HG02885 (cell line): ENCODE measurements around the gene PHC1.
"Not testable (repeated sequence)": the region's sequence is repeated elsewhere in the genome, so short reads cannot be mapped to it uniquely, and the experiment has no call there.

Source experiments
- ATAC-seq: cut with Tn5 transposase; IDR thresholded peaks from one replicate; pipeline ENCODE4 v1.9.1; 2021; ENCODE audit warnings: mild to moderate bottlenecking; ENCODE audit not compliant: unreplicated experiment, poor library complexity

Gene PHC1

GRCh38 chr12:8914033-8914715 lies at the start of gene PHC1:
Gene PHC1 (plus strand): TSS chr12:8914509. CDS start chr12:8917678, 3,169 bp downstream.
- peak; percentile 75 for ATAC-seq

- no peak for ATAC-seq
Measured at GRCh38 chr12:8866429-8866828, 47.9 kb upstream of the PHC1 start.

- ATAC-seq: no peak
Measured at GRCh38 chr12:8867009-8867408, 47.3 kb upstream of the PHC1 start.

GRCh38 chr12:8867786-8868185 lies 46.5 kb upstream of the PHC1 start:
- ATAC-seq: no peak

- no peak for ATAC-seq
Measured at GRCh38 chr12:8870586-8870985, 43.7 kb upstream of the PHC1 start.

GRCh38 chr12:8871068-8871467 lies 43.2 kb upstream of the PHC1 start:
- ATAC-seq: no peak

GRCh38 chr12:8876887-8877286 lies 37.4 kb upstream of the PHC1 start:
- ATAC-seq: no peak

- no peak for ATAC-seq
Measured at GRCh38 chr12:8886502-8887284, 27.6 kb upstream of the PHC1 start.

GRCh38 chr12:8887285-8887715 lies 27.0 kb upstream of the PHC1 start:
- ATAC-seq: no peak

GRCh38 chr12:8890313-8891085 lies 23.8 kb upstream of the PHC1 start:
- ATAC-seq: no peak

- no peak for ATAC-seq
Measured at GRCh38 chr12:8891976-8892375, 22.3 kb upstream of the PHC1 start.

- ATAC-seq: no peak
Measured at GRCh38 chr12:8894378-8894777, 19.9 kb upstream of the PHC1 start.

- ATAC-seq: no peak
Measured at GRCh38 chr12:8894986-8895385, 19.3 kb upstream of the PHC1 start.

- no peak for ATAC-seq
Measured at GRCh38 chr12:8897081-8897480, 17.2 kb upstream of the PHC1 start.

- ATAC-seq: no peak
Measured at GRCh38 chr12:8899830-8900229, 14.5 kb upstream of the PHC1 start.

- not testable (repeated sequence) for ATAC-seq
Measured at GRCh38 chr12:8902703-8903102, 11.6 kb upstream of the PHC1 start.

GRCh38 chr12:8903646-8904045 lies 10.7 kb upstream of the PHC1 start:
- ATAC-seq: no peak

- ATAC-seq: no peak
Measured at GRCh38 chr12:8904665-8905064, 9.6 kb upstream of the PHC1 start.

GRCh38 chr12:8905546-8905945 lies 8.8 kb upstream of the PHC1 start:
- no peak for ATAC-seq

GRCh38 chr12:8906266-8907180 lies 7.8 kb upstream of the PHC1 start:
- no peak for ATAC-seq
